Midbrain (tissue), 1 donor: ENCODE measurements around the gene EPC1.
"Not testable (repeated sequence)": the region's sequence is repeated elsewhere in the genome, so short reads cannot be mapped to it uniquely, and the experiment has no call there.

Source experiments
- DNase-seq: peaks from one replicate; lab custom pipeline; 2025; lab: John Stamatoyannopoulos, UW

Gene EPC1

GRCh38 chr10:32232378-32232777, 114.6 kb downstream of the EPC1 start:
- no peak for DNase-seq

- not testable (repeated sequence) for DNase-seq
Observed at GRCh38 chr10:32229788-32230187, 117.2 kb downstream of the EPC1 start.

GRCh38 chr10:32229170-32229569, 117.8 kb downstream of the EPC1 start:
- DNase-seq, result no peak

- no peak for DNase-seq
Observed at GRCh38 chr10:32227802-32228201, 119.2 kb downstream of the EPC1 start.

- no peak for DNase-seq
Observed at GRCh38 chr10:32226624-32227023, 120.3 kb downstream of the EPC1 start.

- DNase-seq, result no peak
Observed at GRCh38 chr10:32225976-32226375, 121.0 kb downstream of the EPC1 start.

GRCh38 chr10:32222376-32222775, 124.6 kb downstream of the EPC1 start:
- DNase-seq, result not testable (repeated sequence)

- DNase-seq, result not testable (repeated sequence)
Observed at GRCh38 chr10:32219156-32219555, 127.8 kb downstream of the EPC1 start.

GRCh38 chr10:32218206-32219044, 128.5 kb downstream of the EPC1 start:
- DNase-seq, result not testable (repeated sequence)
